Neural cell (in vitro differentiated cells): Measurements from ENCODE around the gene TSEN15.

Source experiments
- EZH2 ChIP-seq: fragments of 200-600, 300-800 bp; shearing (Covaris generic), sonication (generic); IDR thresholded peaks from 2 replicates; pipeline ENCODE4 v1.6.1; 2014; ENCODE audit warnings: antibody characterized with exemption, low read length, borderline replicate concordance, mild to moderate bottlenecking; ENCODE audit not compliant: insufficient read depth, poor library complexity, severe bottlenecking
- TF ChIP-seq, protein P1 (sequence below): fragments of 450-650 bp; IDR thresholded peaks from 2 replicates; pipeline ENCODE4 v1.5.1; 2014; ENCODE audit warnings: antibody characterized with exemption, mild to moderate bottlenecking, moderate library complexity; ENCODE audit not compliant: poor library complexity, severe bottlenecking
- TF ChIP-seq, protein P2 (sequence below): IDR thresholded peaks from 2 replicates; pipeline ENCODE4 v1.6.1; 2012; ENCODE audit warnings: borderline replicate concordance

DNA sequence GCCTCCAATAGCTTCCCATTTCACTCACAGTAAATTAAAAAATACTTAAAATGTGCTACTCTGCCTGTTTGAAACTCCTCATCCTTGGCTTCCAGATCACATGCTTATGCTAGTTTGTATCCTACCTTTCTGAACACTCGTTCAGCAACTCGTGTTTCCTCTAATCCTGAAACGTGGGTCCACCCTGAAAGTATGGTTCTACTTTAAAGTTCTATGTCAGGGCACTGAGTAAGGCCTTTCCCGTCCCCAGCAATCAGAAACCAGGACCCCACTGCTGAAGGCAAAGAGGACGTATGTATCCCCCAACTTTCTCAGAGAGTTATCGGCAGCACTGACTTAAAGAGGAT lies 419 bp upstream of the TSEN15 start:
- TF ChIP-seq, protein P1, sequence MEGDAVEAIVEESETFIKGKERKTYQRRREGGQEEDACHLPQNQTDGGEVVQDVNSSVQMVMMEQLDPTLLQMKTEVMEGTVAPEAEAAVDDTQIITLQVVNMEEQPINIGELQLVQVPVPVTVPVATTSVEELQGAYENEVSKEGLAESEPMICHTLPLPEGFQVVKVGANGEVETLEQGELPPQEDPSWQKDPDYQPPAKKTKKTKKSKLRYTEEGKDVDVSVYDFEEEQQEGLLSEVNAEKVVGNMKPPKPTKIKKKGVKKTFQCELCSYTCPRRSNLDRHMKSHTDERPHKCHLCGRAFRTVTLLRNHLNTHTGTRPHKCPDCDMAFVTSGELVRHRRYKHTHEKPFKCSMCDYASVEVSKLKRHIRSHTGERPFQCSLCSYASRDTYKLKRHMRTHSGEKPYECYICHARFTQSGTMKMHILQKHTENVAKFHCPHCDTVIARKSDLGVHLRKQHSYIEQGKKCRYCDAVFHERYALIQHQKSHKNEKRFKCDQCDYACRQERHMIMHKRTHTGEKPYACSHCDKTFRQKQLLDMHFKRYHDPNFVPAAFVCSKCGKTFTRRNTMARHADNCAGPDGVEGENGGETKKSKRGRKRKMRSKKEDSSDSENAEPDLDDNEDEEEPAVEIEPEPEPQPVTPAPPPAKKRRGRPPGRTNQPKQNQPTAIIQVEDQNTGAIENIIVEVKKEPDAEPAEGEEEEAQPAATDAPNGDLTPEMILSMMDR = no peak
- TF ChIP-seq, protein P2, sequence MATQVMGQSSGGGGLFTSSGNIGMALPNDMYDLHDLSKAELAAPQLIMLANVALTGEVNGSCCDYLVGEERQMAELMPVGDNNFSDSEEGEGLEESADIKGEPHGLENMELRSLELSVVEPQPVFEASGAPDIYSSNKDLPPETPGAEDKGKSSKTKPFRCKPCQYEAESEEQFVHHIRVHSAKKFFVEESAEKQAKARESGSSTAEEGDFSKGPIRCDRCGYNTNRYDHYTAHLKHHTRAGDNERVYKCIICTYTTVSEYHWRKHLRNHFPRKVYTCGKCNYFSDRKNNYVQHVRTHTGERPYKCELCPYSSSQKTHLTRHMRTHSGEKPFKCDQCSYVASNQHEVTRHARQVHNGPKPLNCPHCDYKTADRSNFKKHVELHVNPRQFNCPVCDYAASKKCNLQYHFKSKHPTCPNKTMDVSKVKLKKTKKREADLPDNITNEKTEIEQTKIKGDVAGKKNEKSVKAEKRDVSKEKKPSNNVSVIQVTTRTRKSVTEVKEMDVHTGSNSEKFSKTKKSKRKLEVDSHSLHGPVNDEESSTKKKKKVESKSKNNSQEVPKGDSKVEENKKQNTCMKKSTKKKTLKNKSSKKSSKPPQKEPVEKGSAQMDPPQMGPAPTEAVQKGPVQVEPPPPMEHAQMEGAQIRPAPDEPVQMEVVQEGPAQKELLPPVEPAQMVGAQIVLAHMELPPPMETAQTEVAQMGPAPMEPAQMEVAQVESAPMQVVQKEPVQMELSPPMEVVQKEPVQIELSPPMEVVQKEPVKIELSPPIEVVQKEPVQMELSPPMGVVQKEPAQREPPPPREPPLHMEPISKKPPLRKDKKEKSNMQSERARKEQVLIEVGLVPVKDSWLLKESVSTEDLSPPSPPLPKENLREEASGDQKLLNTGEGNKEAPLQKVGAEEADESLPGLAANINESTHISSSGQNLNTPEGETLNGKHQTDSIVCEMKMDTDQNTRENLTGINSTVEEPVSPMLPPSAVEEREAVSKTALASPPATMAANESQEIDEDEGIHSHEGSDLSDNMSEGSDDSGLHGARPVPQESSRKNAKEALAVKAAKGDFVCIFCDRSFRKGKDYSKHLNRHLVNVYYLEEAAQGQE = no peak
- TF ChIP-seq EZH2 = no peak
